Measurements from ENCODE around the gene ELAVL1. TPM values are rescaled to one million over a fixed set of nuclear protein-coding genes. Genes with fewer than 3 reads are reported as not detected.

The ELAVL1 gene
- total and polyA plus RNA-seq, 10 donors = 13.5 to 66.7 (median 29.9) TPM

GRCh38 chr19:8021374-8021773, 15.9 kb upstream of the ELAVL1 start:
- Histone ChIP-seq H3K4me1 (peaks cover 0 to 6% (median 3%) of the 10 kb centered on the region in 6 donors), H3K36me3 (no peaks in the 10 kb centered on the region), H3K4me3 (no peak overlapping the region), H3K9me3 (no peaks in the 10 kb centered on the region), H3K27ac (no peak overlapping the region), H3K27me3 (replicated peaks in 1 of 7) (no peaks in the 10 kb centered on the region)
- TF ChIP-seq POLR2A (IDR thresholded peaks at IDR 0.05) = no peak
- no peak for TF ChIP-seq CTCF (IDR thresholded peaks at IDR 0.05 in 8 of 11, conservative IDR thresholded peaks at IDR 0.05 in 3 of 11)
- TF ChIP-seq POLR2AphosphoS5 (IDR thresholded peaks at IDR 0.05) = no peak
- intact Hi-C loops (cut with DNase I; ENCODE audit: low total_unique reads) = no loop called here
- DNase-seq = no peak
- WGBS, 5 donors = 85 to 92% (median 88%) methylated on average over 8 of the region's 8 CpGs

- WGBS, 5 donors = 69 to 80% (median 79%) methylated on average over 9 of the region's 9 CpGs
- H3K9me3 ChIP-seq = no peaks in the 10 kb centered on the region
- TF ChIP-seq CTCF (IDR thresholded peaks at IDR 0.05 in 8 of 11, conservative IDR thresholded peaks at IDR 0.05 in 3 of 11) (no peak), POLR2A (IDR thresholded peaks at IDR 0.05) (no peak), POLR2AphosphoS5 (IDR thresholded peaks at IDR 0.05) (no peak)
- H3K4me1 ChIP-seq = peaks cover 0 to 6% (median 3%) of the 10 kb centered on the region in 6 donors
- DNase-seq = no peak
- no peaks in the 10 kb centered on the region for H3K27me3 ChIP-seq (replicated peaks in 1 of 7)
- H3K27ac ChIP-seq = no peak overlapping the region
- no peaks in the 10 kb centered on the region for H3K36me3 ChIP-seq
- no peak overlapping the region for H3K4me3 ChIP-seq
- intact Hi-C loops (cut with DNase I; ENCODE audit: low total_unique reads) = no loop called here
Observed at GRCh38 chr19:8020681-8021080, 15.2 kb upstream of the ELAVL1 start.

GRCh38 chr19:8017808-8018207, 12.4 kb upstream of the ELAVL1 start:
- no peak overlapping the region for H3K27ac ChIP-seq
- intact Hi-C loops (cut with DNase I; ENCODE audit: low total_unique reads) = no loop called here
- whole genome bisulfite sequencing, 5 donors = 60 to 75% (median 63%) methylated on average over 14 of the region's 14 CpGs
- no peaks in the 10 kb centered on the region for H3K27me3 ChIP-seq (replicated peaks in 1 of 7)
- no peak for TF ChIP-seq POLR2A (IDR thresholded peaks at IDR 0.05)
- peak in 8 of 11 experiments; percentile 16 to 50 (median 38) for TF ChIP-seq CTCF (IDR thresholded peaks at IDR 0.05 in 8 of 11, conservative IDR thresholded peaks at IDR 0.05 in 3 of 11)
- DNase-seq = peak; percentile 85
- no peak overlapping the region for H3K4me3 ChIP-seq
- no peaks in the 10 kb centered on the region for H3K9me3 ChIP-seq
- H3K4me1 ChIP-seq = peaks cover 0 to 6% (median 3%) of the 10 kb centered on the region in 6 donors
- H3K36me3 ChIP-seq = no peaks in the 10 kb centered on the region

- Histone ChIP-seq H3K27me3 (replicated peaks in 1 of 7) (no peaks in the 10 kb centered on the region), H3K27ac (peak overlapping the region in 7 of 8 donors; percentile 35 to 92 (median 86)), H3K4me1 (peaks cover 38 to 62% (median 55%) of the 10 kb centered on the region in 6 donors), H3K4me3 (peak overlapping the region; percentile 60 to 93 (median 75)), H3K36me3 (peaks cover 0 to 5% (median 0%) of the 10 kb centered on the region in 6 donors), H3K9me3 (no peaks in the 10 kb centered on the region)
- 0 to 1% (median 1%) methylated on average over 15 to 74 of the region's 74 CpGs for WGBS, 5 donors
- no peak for DNase-seq
- no peak for TF ChIP-seq CTCF (IDR thresholded peaks at IDR 0.05 in 8 of 11, conservative IDR thresholded peaks at IDR 0.05 in 3 of 11)
- TF ChIP-seq POLR2A (IDR thresholded peaks at IDR 0.05) = no peak
- no peak for TF ChIP-seq POLR2AphosphoS5 (IDR thresholded peaks at IDR 0.05)
- intact Hi-C loops (cut with DNase I; ENCODE audit: low total_unique reads) = loop anchor here (10.0 kb wide), 1 partner anchor 60 kb away; the partner anchor contains the start of gene TIMM44
Observed at GRCh38 chr19:8004723-8005513, 523 bp downstream of the ELAVL1 start.
